GM10248 (cell line): ENCODE measurements around the gene CECR2.

ENCODE experiments used
- CTCF ChIA-PET: fragments of 300-600 bp; sonication (Branson Sonifier 250); formaldehyde crosslinking; extraction: SDS; loops from one replicate; lab custom pipeline; 2021; ENCODE audit warnings: antibody characterized with exemption; lab: Yijun Ruan, JAX
- POLR2A ChIA-PET: fragments of 350-650 bp; sonication (Branson Sonifier 250); formaldehyde crosslinking; extraction: SDS; loops from one replicate; lab custom pipeline; 2020; ENCODE audit warnings: antibody characterized with exemption; lab: Yijun Ruan, JAX
- DNase-seq: peaks from one replicate; pipeline ENCODE4 v3.0.0; 2012; ENCODE audit errors: extremely low spot score
- CTCF ChIP-seq: IDR thresholded peaks from 2 replicates; pipeline ENCODE4 v1.5.1; 2012; ENCODE audit warnings: mild to moderate bottlenecking, low read depth; ENCODE audit errors: extremely low read depth, missing control alignments, control extremely low read depth

The CECR2 gene

GRCh38 chr22:17388235-17388634, 19.0 kb downstream of the CECR2 start:
- CTCF ChIA-PET: interaction anchor here (1.9 kb wide), 1 partner anchor 217 kb away, joined by 5 read pairs; no protein-coding TSS in a partner anchor
- POLR2A ChIA-PET: no interaction called here

GRCh38 chr22:17390087-17390486, 20.8 kb downstream of the CECR2 start:
- CTCF ChIA-PET: no interaction called here
- POLR2A ChIA-PET: no interaction called here

More at GRCh38 chr22:17388235-17388634, 19.0 kb downstream of the CECR2 start:
- no peak for DNase-seq
- TF ChIP-seq CTCF: no peak

GRCh38 chr22:17396516-17396915, 27.3 kb downstream of the CECR2 start:
- POLR2A ChIA-PET: no interaction called here
- DNase-seq: no peak
- CTCF ChIA-PET: no interaction called here
- no peak for TF ChIP-seq CTCF

More at GRCh38 chr22:17390087-17390486, 20.8 kb downstream of the CECR2 start:
- TF ChIP-seq CTCF: no peak
- DNase-seq: no peak

- ChIA-PET POLR2A (no interaction called here), CTCF (no interaction called here)
- TF ChIP-seq CTCF: no peak
Observed at GRCh38 chr22:17397756-17398547, 28.7 kb downstream of the CECR2 start.

GRCh38 chr22:17400305-17400704, 31.0 kb downstream of the CECR2 start:
- ChIA-PET CTCF (no interaction called here), POLR2A (no interaction called here)
- no peak for TF ChIP-seq CTCF
- DNase-seq: no peak

More at GRCh38 chr22:17397756-17398547, 28.7 kb downstream of the CECR2 start:
- DNase-seq: no peak

- ChIA-PET CTCF (no interaction called here), POLR2A (no interaction called here)
- DNase-seq: no peak
- TF ChIP-seq CTCF: no peak
Observed at GRCh38 chr22:17401728-17402127, 32.5 kb downstream of the CECR2 start.
